GM19397 (cell line): Measurements from ENCODE around the gene SCN2A.

Source experiments
- ATAC-seq: cut with Tn5 transposase; IDR thresholded peaks from one replicate; pipeline ENCODE4 v1.9.1; 2021; ENCODE audit warnings: mild to moderate bottlenecking, moderate library complexity; ENCODE audit not compliant: unreplicated experiment

The SCN2A gene

DNA sequence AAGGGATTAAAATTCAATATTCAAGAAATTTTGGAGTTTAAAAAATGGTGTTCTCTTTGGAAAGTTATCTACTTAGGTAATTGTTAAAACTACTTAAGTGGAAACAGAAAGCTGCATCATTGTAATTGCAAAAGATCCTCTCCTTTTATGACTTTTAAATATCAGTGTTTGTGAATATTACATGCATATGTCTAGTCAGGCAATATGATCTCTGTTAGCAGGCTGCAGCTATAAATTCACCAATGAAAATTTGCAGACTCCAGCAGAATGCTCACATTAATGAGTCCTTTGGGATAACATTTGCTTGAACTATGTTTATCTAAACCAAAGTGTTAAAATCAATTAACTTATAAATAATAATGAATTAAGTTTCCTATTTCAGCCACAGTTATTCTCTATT, 171.1 kb downstream of the SCN2A start:
- no peak for ATAC-seq

DNA sequence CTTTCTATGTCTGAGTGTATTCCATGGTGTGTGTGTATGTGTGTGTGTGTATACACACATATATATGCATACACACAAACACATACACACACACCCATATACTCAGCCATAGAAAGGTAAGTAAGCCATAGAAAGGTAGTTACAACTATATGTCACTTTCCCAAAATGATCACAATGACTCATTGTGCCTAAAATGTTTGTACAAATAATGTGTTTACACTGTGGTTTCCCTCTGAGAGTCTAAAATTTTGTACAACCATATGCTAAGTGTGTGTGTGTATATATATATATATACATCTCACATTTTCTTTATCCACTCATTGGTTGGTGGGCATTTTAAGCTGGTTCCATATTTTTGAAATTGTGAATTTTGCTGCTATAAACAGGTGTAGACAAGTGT, 175.0 kb downstream of the SCN2A start:
- no peak for ATAC-seq

GRCh38 chr2:165417009-165417408, 177.8 kb downstream of the SCN2A start:
- no peak for ATAC-seq

- no peak for ATAC-seq
These were observed 181.0 kb downstream of the SCN2A start for GRCh38 chr2:165420231-165420630.

DNA sequence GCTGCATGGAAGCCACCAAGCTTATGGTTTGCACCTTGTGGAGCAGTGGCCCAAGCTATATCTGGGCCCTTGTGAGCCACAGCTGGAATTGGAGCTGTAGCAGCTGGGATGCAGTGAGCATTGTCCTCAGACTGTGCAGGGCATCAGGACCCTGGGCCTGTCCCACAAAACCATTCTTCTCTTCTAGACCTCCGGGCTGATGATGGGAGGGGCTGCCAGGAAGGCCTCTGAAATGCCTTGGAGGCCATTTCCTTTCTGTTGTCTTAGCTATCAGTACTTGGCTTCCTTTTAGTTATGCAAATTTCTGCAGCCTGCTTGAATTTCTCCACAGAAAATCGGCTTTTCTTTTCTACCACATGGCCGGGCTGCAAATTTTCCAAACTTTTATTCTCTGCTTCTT, 183.9 kb downstream of the SCN2A start:
- no peak for ATAC-seq

GRCh38 chr2:165425556-165425955, 186.3 kb downstream of the SCN2A start:
- no peak for ATAC-seq

DNA sequence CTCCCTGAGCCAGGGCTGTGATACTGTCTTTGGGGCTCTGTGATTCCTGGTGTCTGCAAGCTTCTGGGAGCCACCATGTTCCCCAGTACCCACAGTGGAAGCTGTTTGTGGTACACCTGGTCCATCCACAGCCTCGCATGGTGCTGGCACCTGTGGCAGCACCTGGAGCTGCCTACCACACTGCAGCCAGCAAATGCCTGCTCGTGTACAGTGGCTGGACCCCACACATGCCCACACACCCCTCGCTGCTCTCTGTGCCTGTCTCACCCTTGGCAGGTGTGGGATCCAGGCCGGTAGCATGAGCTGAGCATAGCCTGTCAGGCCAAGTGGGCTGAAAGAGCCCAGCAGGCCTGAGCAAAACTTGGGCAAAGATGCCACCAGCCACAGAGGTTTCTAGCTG, 188.5 kb downstream of the SCN2A start:
- no peak for ATAC-seq

GRCh38 chr2:165428926-165429325, 189.7 kb downstream of the SCN2A start:
- ATAC-seq: no peak

DNA sequence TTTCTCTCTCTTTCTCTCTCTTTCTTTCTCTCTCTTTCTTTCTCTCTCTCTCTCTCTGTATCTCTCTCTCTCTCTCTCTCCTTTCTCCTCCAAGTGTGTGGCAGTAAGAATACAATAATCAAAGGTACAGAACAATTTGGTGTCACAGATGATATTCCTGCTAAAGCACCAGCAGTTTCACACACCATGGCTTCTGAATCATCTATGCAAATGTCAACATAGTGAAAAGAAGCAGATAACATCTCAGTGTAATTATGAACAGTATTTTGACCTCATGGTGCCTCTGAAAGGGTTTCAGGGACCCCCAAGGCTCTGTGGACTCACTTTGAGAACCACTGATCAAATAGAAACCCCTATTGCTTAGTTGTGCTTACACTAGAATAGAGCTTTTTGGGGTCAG, 191.8 kb downstream of the SCN2A start:
- no peak for ATAC-seq

- no peak for ATAC-seq
These were observed 193.2 kb downstream of the SCN2A start for GRCh38 chr2:165432234-165432966.

GRCh38 chr2:165434865-165435496, 195.8 kb downstream of the SCN2A start:
- no peak for ATAC-seq

- ATAC-seq: no peak
These were observed 196.4 kb downstream of the SCN2A start for GRCh38 chr2:165435611-165436010.

DNA sequence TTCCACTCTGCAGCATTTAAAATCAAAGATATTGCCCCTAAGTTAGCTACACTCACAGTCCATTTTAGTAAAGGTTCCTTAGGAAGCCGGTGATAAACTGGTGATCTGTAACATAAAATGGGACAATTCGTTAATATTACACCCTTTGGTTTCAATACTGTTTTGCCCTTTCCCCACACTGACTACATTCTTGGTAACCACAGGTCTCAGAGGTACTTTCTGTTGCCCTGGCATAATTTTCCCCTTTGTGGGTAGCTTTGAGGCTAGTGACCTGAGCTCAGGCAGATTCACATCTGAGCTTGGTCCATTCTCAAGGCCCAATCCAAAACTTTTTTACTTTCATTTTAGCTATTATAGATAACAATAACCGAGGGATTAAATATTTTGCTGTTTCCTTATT, 197.3 kb downstream of the SCN2A start:
- no peak for ATAC-seq

GRCh38 chr2:165440367-165440766, 201.2 kb downstream of the SCN2A start:
- no peak for ATAC-seq
